Caco-2 (cell line): Measurements from ENCODE around the gene MAP4K3. TPM values are rescaled to one million over a fixed set of nuclear protein-coding genes. Genes with fewer than 3 reads are reported as not detected.

Source experiments
- BruUV-seq: library from RNA; stranded (reverse); fragments of 400-500 nt; replicated peaks from 2 replicates; lab custom pipeline; 2021; lab: Mats Ljungman, UMichigan
- CTCF ChIA-PET: fragments of 300-600 bp; sonication (Branson Sonifier 250); formaldehyde crosslinking; loops from one replicate; lab custom pipeline; 2022; ENCODE audit warnings: antibody characterized with exemption; lab: Charles Lee
- POLR2A ChIA-PET: fragments of 300-600 bp; sonication (Branson Sonifier 250); formaldehyde crosslinking; loops from one replicate; lab custom pipeline; 2022; ENCODE audit warnings: antibody characterized with exemption; lab: Charles Lee
- DNase-seq, 2 experiments: peaks; one replicate each; pipeline versions ENCODE4 v3.0.0 to v3.0.0-alpha.2; 2020 to 2022
- H3K27me3 ChIP-seq: replicated peaks from 2 replicates; pipeline ENCODE4 v1.6.0; 2011; ENCODE audit warnings: low read length; ENCODE audit not compliant: control insufficient read depth, insufficient read depth
- H3K36me3 ChIP-seq: 2 replicates; pipeline ENCODE4 v1.5.1; 2011; ENCODE audit warnings: low read length; ENCODE audit not compliant: control insufficient read depth, insufficient read depth
- H3K4me1 ChIP-seq: fragments of 250-450 bp; sonication (Bioruptor Pico); 2 replicates; pipeline ENCODE4 v1.5.1; 2020; ENCODE audit warnings: mild to moderate bottlenecking
- H3K4me3 ChIP-seq: 2 replicates; pipeline ENCODE4 v1.5.1; 2011; ENCODE audit warnings: low read depth, mild to moderate bottlenecking, control low read depth, low read length
- H3K9me3 ChIP-seq: fragments of 250-450 bp; sonication (Bioruptor Pico); 2 replicates; pipeline ENCODE4 v1.5.1; 2020; ENCODE audit warnings: mild to moderate bottlenecking, moderate library complexity
- H3K27ac Mint-ChIP-seq: one replicate; pipeline ENCODE4 v1.8.0; 2022; ENCODE audit warnings: mixed read lengths; ENCODE audit not compliant: unreplicated experiment
- H3K27me3 Mint-ChIP-seq: one replicate; pipeline ENCODE4 v1.8.0; 2022; ENCODE audit warnings: mixed read lengths; ENCODE audit not compliant: insufficient read depth, unreplicated experiment
- H3K36me3 Mint-ChIP-seq: one replicate; pipeline ENCODE4 v1.8.0; 2022; ENCODE audit warnings: mild to moderate bottlenecking, mixed read lengths; ENCODE audit not compliant: insufficient read depth, unreplicated experiment
- H3K4me1 Mint-ChIP-seq: one replicate; pipeline ENCODE4 v1.8.0; 2022; ENCODE audit warnings: low read depth, mixed read lengths; ENCODE audit not compliant: unreplicated experiment
- H3K4me3 Mint-ChIP-seq: one replicate; pipeline ENCODE4 v1.8.0; 2022; ENCODE audit warnings: mild to moderate bottlenecking, moderate library complexity, mixed read lengths; ENCODE audit not compliant: unreplicated experiment
- H3K9me3 Mint-ChIP-seq: one replicate; pipeline ENCODE4 v1.8.0; 2022; ENCODE audit warnings: mixed read lengths; ENCODE audit not compliant: unreplicated experiment
- CTCF ChIP-seq, 2 experiments: fragments of 200-600 bp in 1 of 2; IDR thresholded peaks; 1 replicate in 1 of 2; 2 replicates in 1 of 2; pipeline versions ENCODE4 v1.5.1 to v1.8.0; 2011 to 2022; ENCODE audit warnings: antibody characterized with exemption in 1 of 2, control low read depth in 1 of 2, inconsistent platforms in 1 of 2, low read depth in 1 of 2, low read length in 1 of 2, mild to moderate bottlenecking in 1 of 2, moderate library complexity in 1 of 2; ENCODE audit not compliant: insufficient read depth in 1 of 2, severe bottlenecking in 1 of 2, unreplicated experiment in 1 of 2
- intact Hi-C: fragments of 100-400 bp; cut with micrococcal nuclease; formaldehyde crosslinking; loops from one replicate; pipeline ENCODE4 v1.10.0; 2022; ENCODE audit not compliant: unreplicated experiment
- total RNA-seq: library from RNA; stranded (reverse); gene quantifications from 2 replicates; pipeline ENCODE4 v1.2.3, GENCODE V29; 2022

The MAP4K3 gene
- total RNA-seq, 1 experiment from 2014 or later: 46.1 TPM

- POLR2A ChIA-PET: interaction anchor here (0.6 kb wide), 1 partner anchor 92 kb away, joined by 3 read pairs; no protein-coding TSS in a partner anchor
- no TSS peak for BruUV-seq
- no peaks in the 10 kb centered on the region for H3K27me3 ChIP-seq
- Mint-ChIP-seq H3K36me3 (no peaks in the 10 kb centered on the region), H3K4me1 (peaks cover 24% of the 10 kb centered on the region), H3K27ac (peak overlapping the region; percentile 46), H3K4me3 (no peak overlapping the region), H3K9me3 (no peaks in the 10 kb centered on the region), H3K27me3 (no peaks in the 10 kb centered on the region)
- no peak for DNase-seq
- no peaks in the 10 kb centered on the region for H3K36me3 ChIP-seq
- H3K4me3 ChIP-seq: no peak overlapping the region
- no peak for TF ChIP-seq CTCF (IDR thresholded peaks at IDR 0.05; ENCODE audit: insufficient read depth in 1 of 2, low read depth in 1 of 2, low read length in 1 of 2, severe bottlenecking in 1 of 2, unreplicated experiment in 1 of 2)
- intact Hi-C loops: no loop called here
- peaks cover 34% of the 10 kb centered on the region for H3K4me1 ChIP-seq
- no peaks in the 10 kb centered on the region for H3K9me3 ChIP-seq
- CTCF ChIA-PET: no interaction called here
Observed at GRCh38 chr2:39215545-39215944, 221.5 kb downstream of the MAP4K3 start.

GRCh38 chr2:39213015-39213414 lies 224.1 kb downstream of the MAP4K3 start:
- Mint-ChIP-seq H3K27me3 (no peaks in the 10 kb centered on the region), H3K27ac (no peak overlapping the region), H3K4me3 (no peak overlapping the region), H3K36me3 (no peaks in the 10 kb centered on the region), H3K9me3 (no peaks in the 10 kb centered on the region), H3K4me1 (peaks cover 18% of the 10 kb centered on the region)
- Histone ChIP-seq H3K36me3 (no peaks in the 10 kb centered on the region), H3K4me1 (peaks cover 24% of the 10 kb centered on the region), H3K9me3 (no peaks in the 10 kb centered on the region), H3K4me3 (no peak overlapping the region), H3K27me3 (no peaks in the 10 kb centered on the region)
- ChIA-PET POLR2A (no interaction called here), CTCF (no interaction called here)
- no peak for DNase-seq
- intact Hi-C loops: no loop called here
- TF ChIP-seq CTCF (IDR thresholded peaks at IDR 0.05; ENCODE audit: insufficient read depth in 1 of 2, low read depth in 1 of 2, low read length in 1 of 2, severe bottlenecking in 1 of 2, unreplicated experiment in 1 of 2): no peak
- no TSS peak for BruUV-seq

GRCh38 chr2:39210846-39211245 lies 226.2 kb downstream of the MAP4K3 start:
- BruUV-seq: no TSS peak
- DNase-seq: no peak
- Histone ChIP-seq H3K36me3 (no peaks in the 10 kb centered on the region), H3K4me3 (no peak overlapping the region), H3K9me3 (no peaks in the 10 kb centered on the region), H3K27me3 (no peaks in the 10 kb centered on the region), H3K4me1 (peaks cover 5% of the 10 kb centered on the region)
- Mint-ChIP-seq H3K4me3 (no peak overlapping the region), H3K36me3 (no peaks in the 10 kb centered on the region), H3K27ac (no peak overlapping the region), H3K4me1 (peaks cover 1% of the 10 kb centered on the region), H3K9me3 (no peaks in the 10 kb centered on the region), H3K27me3 (no peaks in the 10 kb centered on the region)
- intact Hi-C loops: no loop called here
- no peak for TF ChIP-seq CTCF (IDR thresholded peaks at IDR 0.05; ENCODE audit: insufficient read depth in 1 of 2, low read depth in 1 of 2, low read length in 1 of 2, severe bottlenecking in 1 of 2, unreplicated experiment in 1 of 2)
- POLR2A ChIA-PET: no interaction called here
- CTCF ChIA-PET: no interaction called here
